NCI-H2171 treated with DMSO at 0.1 percent for 48 hours (cell line): ENCODE data around the gene OVAAL.

Experiments
- DNase-seq: peaks from one replicate; lab custom pipeline; 2025; lab: John Stamatoyannopoulos, UW

Gene OVAAL

DNA sequence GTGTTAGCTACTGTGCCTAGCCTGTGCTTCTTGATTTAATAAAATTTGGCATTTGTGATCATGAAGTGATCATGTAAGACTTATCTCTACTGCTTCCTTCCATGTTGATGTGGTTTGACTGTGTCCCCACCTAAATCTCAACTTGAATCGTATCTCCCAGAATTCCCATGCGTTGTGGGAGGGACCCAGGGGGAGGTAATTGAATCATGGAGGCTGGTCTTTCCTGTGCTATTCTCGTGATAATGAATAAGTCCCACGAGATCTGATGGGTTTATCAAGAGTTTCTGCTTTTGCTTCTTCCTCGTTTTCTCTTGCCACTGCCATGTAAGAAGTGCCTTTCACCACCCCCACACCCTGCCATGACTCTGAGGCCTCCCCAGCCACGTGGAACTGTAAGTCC lies at the start of gene OVAAL:
Gene OVAAL, plus strand, starts transcription at position 301 of the 400 bp plus-strand sequence.
- no peak for DNase-seq

GRCh38 chr1:180510882-180511281 lies 47.9 kb upstream of the OVAAL start:
- DNase-seq = no peak

GRCh38 chr1:180513531-180513930 lies 45.2 kb upstream of the OVAAL start:
- DNase-seq = no peak

GRCh38 chr1:180515364-180515763 lies 43.4 kb upstream of the OVAAL start:
- peak; percentile 37 for DNase-seq

DNA sequence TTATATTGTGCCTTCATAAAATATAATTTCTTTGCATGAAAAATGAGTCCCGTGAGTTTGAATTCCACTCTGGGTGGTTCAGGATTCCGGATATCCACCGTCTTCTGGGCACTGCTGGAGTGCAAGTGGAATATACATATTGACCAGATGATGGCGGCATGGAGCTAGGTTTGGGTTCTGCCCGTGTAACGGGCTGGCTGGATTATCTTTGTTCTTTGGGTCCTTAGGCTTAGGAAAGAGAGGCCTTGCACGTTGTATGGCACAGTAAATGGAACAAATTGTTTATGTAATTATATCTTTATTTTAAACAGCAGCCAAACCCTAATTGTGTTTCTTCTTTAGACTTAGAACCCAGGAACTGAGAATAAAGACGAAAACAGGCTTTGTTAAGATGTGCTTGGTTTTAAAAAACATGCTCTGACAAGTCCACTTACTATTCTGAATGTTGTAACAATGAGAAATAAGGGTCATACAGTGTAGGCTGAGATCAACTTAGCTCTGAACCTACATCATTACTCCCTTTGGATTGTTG lies 42.8 kb upstream of the OVAAL start:
- peak; percentile 86 for DNase-seq

DNA sequence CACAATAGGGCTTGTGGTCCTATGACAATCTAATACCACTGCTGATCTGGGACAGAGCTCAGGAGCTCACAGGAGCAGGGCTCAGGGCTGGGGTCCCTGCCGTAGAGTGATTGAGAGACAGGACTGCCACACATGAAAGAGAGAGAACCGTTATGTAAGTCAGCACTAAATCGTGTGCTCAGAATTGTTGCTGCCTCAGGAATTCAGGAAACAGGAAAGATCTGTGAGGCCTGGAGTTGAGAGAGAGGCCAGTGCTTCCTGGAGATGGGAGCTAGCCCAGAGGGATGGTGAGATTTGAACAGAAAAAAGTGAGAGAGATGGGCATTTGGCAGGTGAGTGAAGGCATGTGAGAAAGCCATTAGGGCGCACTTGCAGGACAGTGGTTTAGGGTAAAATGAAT lies 38.9 kb upstream of the OVAAL start:
- DNase-seq = no peak

- no peak for DNase-seq
Observed at GRCh38 chr1:180521474-180522212, 37.1 kb upstream of the OVAAL start.

DNA sequence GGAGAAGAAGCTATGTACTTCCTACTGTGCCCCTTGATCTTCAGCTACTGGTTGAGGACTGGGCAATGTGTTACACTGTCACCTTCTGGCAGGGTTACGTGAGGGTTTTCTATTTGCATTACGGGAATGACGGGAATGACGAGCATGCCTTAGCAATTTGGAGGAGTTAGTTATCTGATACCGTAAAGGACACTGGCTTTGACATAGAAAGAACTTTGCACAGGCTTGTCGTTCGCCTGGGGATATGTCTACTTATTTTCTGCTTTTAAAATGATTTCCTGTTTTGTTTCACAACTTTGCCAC lies 36.6 kb upstream of the OVAAL start:
- DNase-seq = no peak

- no peak for DNase-seq
Observed at GRCh38 chr1:180524160-180524914, 34.4 kb upstream of the OVAAL start.

DNA sequence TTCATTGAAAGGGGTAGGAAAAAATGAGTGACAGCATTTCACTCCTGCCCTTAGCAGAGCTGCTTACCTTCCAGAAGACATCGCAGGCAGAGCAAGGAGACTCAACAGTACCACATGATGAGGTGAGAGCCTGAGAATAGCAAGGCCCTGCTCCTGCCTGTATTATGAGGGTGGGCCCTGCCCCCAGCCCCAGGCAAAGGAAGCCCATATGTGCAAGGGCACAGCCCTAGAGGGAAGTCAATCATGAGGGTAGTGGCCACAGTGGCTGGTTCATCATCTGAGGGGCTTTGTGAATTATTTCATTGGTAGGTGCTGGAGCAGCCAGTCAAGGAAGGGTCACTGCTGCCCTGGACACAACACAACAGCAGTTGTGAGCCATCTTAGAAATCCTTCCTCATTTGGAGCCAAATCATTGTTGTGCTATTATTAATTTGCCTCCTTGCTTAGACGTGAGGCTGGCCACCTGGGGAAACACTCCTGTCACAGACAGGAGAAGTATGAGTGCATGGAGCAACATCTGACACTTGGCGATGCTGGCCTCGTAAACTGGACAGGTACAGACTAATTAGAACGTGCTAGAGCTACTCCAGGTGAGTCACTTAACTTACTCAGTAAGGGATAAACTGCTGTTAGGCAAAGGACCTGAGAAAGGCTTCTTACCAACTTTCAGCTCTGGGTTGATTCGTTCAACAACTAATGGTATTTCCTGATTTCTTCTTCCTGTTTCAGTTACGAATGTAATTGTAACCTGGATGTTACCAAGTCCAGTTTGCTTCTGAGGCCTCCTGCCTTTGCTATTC lies 33.6 kb upstream of the OVAAL start:
- no peak for DNase-seq

DNA sequence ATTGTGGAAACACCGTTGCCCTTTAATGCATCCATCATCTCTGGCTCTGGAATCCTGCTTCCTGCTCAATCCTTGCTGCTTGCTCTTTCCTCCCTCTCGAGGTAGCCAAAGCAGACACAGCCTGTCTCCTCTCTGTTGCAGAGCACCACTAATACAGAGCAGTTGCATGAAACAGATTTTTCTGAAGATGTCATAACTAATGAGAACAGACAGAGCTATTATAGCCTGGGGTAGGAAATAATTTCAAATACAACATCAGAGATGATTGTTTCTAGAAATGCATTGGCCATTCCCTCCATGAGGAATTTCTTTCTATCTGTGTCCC lies 33.1 kb upstream of the OVAAL start:
- DNase-seq = no peak

- DNase-seq = no peak
Observed at GRCh38 chr1:180527101-180527669, 31.6 kb upstream of the OVAAL start.

DNA sequence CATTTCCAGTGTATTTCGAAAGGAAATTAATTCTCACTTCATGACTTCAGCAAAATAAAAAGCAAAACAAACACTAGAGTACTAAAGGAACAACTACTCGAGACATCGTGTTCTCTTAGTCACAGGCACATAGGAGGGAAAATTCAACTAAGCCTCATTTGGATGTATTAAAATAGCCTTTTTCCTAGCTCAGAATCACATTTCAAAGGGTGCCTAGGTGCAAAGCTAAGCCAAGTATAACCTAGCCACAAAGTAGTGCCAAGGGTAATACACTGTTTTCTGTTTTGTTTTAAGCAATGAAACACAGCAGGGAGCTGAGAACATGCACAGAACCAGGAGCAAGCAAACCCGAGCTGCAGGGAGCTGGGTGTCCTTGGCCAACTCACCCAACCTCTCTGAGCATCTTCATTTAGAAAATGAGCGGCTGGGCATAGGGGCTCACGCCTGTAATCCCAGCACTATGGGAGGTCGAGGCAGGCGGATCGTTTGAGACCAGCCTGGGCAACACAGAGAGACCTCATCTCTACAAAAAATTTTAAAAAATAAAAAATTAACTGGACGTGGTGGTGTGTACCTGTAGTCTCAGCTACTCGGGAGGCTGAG lies 29.8 kb upstream of the OVAAL start:
- DNase-seq = no peak

DNA sequence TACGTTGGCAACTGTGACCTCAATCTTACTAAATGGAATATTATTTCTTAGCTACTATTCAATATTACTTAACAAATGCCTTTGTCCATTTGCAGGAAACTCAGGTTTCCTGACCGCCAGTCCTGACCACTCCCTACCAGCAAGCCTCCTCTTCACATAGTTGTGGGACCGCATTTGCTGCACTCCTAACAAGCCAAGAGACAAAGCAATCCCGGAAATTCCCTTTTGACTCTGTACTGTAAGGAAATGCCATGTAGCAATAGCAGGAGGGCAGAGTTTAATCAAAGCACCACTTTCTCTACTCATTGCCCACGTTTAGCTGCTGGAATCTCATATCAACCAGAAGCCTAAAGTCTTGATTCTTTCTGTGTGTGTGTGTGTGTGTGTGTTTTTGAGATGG lies 28.3 kb upstream of the OVAAL start:
- no peak for DNase-seq

DNA sequence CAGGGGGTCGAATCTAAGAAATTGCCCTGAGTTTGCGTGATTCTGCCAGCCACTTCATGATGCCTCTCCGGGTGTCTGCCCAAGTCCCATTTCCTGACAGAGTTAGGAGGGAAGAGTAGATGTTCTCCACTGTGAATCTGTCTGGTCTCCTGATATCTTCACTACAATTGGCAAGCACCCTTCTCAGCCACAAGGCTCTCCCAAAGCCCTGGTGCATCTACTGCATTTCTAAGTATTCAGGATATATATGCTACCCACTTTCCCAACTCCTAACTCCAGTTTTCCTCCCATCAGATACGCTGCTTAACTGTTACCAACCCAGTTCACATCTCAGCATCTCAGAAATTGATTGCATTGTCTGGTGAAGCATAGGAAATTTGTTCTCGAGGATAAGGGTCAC lies 25.9 kb upstream of the OVAAL start:
- DNase-seq = no peak

GRCh38 chr1:180533266-180533987 lies 25.3 kb upstream of the OVAAL start:
- DNase-seq = peak; percentile 40

GRCh38 chr1:180534214-180534613 lies 24.6 kb upstream of the OVAAL start:
- DNase-seq = no peak

- no peak for DNase-seq
Observed at GRCh38 chr1:180535418-180535999, 23.3 kb upstream of the OVAAL start.

DNA sequence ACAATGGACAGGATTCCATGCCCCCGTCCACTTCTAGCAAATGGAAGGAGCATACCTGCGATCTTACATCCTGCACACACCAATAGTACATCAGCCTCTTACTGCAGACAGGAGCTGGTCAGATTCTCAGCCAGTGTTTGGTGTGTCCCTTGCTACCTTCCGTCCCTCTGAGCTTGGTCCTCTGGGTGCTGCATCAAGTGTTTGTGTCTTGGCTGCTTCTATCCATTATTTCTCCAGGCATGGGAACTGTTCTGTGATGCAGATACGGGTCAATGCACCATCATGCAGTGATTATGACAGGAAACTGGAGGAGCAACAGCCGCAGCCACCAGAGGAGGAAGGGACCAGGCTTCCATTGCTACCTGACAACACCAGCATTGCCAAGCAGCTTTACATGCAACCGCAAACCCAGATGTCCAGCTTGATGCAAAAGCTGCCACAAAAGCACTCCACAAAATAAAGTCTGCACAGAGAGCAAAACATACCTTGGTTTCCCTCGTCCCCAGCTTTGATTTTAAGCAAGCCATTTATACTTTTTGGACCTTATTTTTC lies 21.9 kb upstream of the OVAAL start:
- DNase-seq = no peak

DNA sequence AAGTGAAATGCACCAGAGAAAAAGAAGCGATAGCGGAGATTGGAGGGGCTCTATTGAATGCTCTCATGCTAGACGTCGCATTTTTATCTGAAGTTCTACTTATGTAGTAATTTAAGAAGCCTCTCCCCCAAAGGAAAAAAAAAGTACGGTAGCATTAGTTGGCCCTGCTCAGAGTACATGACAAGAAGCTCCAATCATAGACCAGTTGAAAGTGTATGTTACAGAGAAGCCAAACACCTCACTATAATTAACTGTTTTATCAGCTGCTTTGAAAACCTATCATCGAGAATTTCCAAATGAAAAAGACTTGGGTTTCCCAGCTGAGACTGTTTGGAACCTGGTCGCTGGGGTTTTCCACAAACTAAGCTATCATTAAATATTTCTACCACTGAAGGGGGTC lies 19.6 kb upstream of the OVAAL start:
- no peak for DNase-seq
